OCI-LY1 (cell line): ENCODE measurements around the gene ARHGEF11.

Experiments used
- H2AFZ ChIP-seq: fragments of 200-600 bp; sonication (generic), shearing (Covaris generic); 2 replicates; pipeline ENCODE4 v1.6.0; 2014; ENCODE audit warnings: antibody characterized with exemption, mild to moderate bottlenecking, low read length
- H3F3A ChIP-seq: fragments of 200-600 bp; sonication (generic), shearing (Covaris generic); 2 replicates; pipeline ENCODE4 v1.6.0; 2014; ENCODE audit warnings: mild to moderate bottlenecking, antibody characterized with exemption, low read length, moderate library complexity; ENCODE audit not compliant: insufficient read depth
- H3K27ac ChIP-seq: fragments of 200-600 bp; sonication (generic); 2 replicates; pipeline ENCODE4 v1.5.1; 2014; ENCODE audit warnings: low read length, mixed run types, mild to moderate bottlenecking, low read depth; ENCODE audit not compliant: poor library complexity, severe bottlenecking
- H3K27me3 ChIP-seq: fragments of 200-600 bp; sonication (generic); 2 replicates; pipeline ENCODE4 v1.6.0; 2014; ENCODE audit warnings: antibody characterized with exemption, mild to moderate bottlenecking, low read length, moderate library complexity; ENCODE audit not compliant: insufficient read depth
- H3K36me3 ChIP-seq: fragments of 200-600 bp; sonication (generic); 2 replicates; pipeline ENCODE4 v1.6.1; 2014; ENCODE audit warnings: mild to moderate bottlenecking, antibody characterized with exemption, low read length, moderate library complexity, mixed read lengths; ENCODE audit not compliant: insufficient read depth
- H3K4me1 ChIP-seq: fragments of 200-600 bp; sonication (generic); 2 replicates; pipeline ENCODE4 v1.5.1; 2014; ENCODE audit warnings: mild to moderate bottlenecking, low read length, moderate library complexity; ENCODE audit not compliant: insufficient read depth, severe bottlenecking
- H3K4me2 ChIP-seq: fragments of 200-600 bp; sonication (generic), shearing (Covaris generic); 2 replicates; pipeline ENCODE4 v1.6.1; 2014; ENCODE audit warnings: low read length
- H3K4me3 ChIP-seq: fragments of 200-600 bp; sonication (generic); 2 replicates; pipeline ENCODE4 v1.5.1; 2014; ENCODE audit warnings: low read length, low read depth, mild to moderate bottlenecking, mixed read lengths; ENCODE audit not compliant: poor library complexity, severe bottlenecking
- H3K79me2 ChIP-seq: fragments of 200-600 bp; shearing (Covaris generic); 2 replicates; pipeline ENCODE4 v1.6.1; 2016; ENCODE audit warnings: mixed run types, low read length, mixed read lengths; ENCODE audit not compliant: insufficient read depth
- H3K9ac ChIP-seq: fragments of 200-600 bp; sonication (generic), shearing (Covaris generic); 2 replicates; pipeline ENCODE4 v1.6.1; 2014; ENCODE audit warnings: mild to moderate bottlenecking, low read length, mixed read lengths
- H3K9me2 ChIP-seq: fragments of 200-600 bp; sonication (generic), shearing (Covaris generic); 2 replicates; pipeline ENCODE4 v1.6.1; 2014; ENCODE audit warnings: low read depth, mild to moderate bottlenecking, low read length, mixed read lengths
- H3K9me3 ChIP-seq: fragments of 200-600 bp; shearing (Covaris generic); 2 replicates; pipeline ENCODE4 v1.6.1; 2014; ENCODE audit warnings: low read length, mixed read lengths
- H4K20me1 ChIP-seq: fragments of 200-600 bp; sonication (generic), shearing (Covaris generic); 2 replicates; pipeline ENCODE4 v1.6.0; 2016; ENCODE audit warnings: mild to moderate bottlenecking, low read length; ENCODE audit not compliant: insufficient read depth
- CTCF ChIP-seq: fragments of 200-600 bp; sonication (generic), shearing (Covaris generic); IDR thresholded peaks from 2 replicates; pipeline ENCODE4 v1.5.1; 2017; ENCODE audit warnings: mild to moderate bottlenecking, antibody characterized with exemption, low read length, moderate library complexity, mixed read lengths
- EZH2 ChIP-seq: fragments of 200-600 bp; sonication (generic), shearing (Covaris generic); IDR thresholded peaks from 2 replicates; pipeline ENCODE4 v1.8.0; 2017; ENCODE audit warnings: borderline replicate concordance, mixed run types, mild to moderate bottlenecking, antibody characterized with exemption, low read length, moderate library complexity, mixed read lengths

ARHGEF11 gene

GRCh38 chr1:156969496-156969895 lies 76.0 kb downstream of the ARHGEF11 start:
- Histone ChIP-seq H3K9ac (no peak overlapping the region), H3K27ac (no peak overlapping the region), H3K36me3 (no peaks in the 10 kb centered on the region), H3K79me2 (no peaks in the 10 kb centered on the region), H3K9me2 (no peaks in the 10 kb centered on the region), H3F3A (no peaks in the 10 kb centered on the region), H2AFZ (no peak overlapping the region), H4K20me1 (no peaks in the 10 kb centered on the region), H3K4me1 (no peaks in the 10 kb centered on the region), H3K27me3 (no peaks in the 10 kb centered on the region), H3K4me3 (no peak overlapping the region), H3K9me3 (no peaks in the 10 kb centered on the region), H3K4me2 (no peak overlapping the region)
- TF ChIP-seq CTCF (no peak), EZH2 (no peak)

- Histone ChIP-seq H4K20me1 (no peaks in the 10 kb centered on the region), H3K27ac (no peak overlapping the region), H3K4me2 (no peak overlapping the region), H3K36me3 (no peaks in the 10 kb centered on the region), H3K9ac (no peak overlapping the region), H3F3A (no peaks in the 10 kb centered on the region), H3K79me2 (no peaks in the 10 kb centered on the region), H3K9me2 (no peaks in the 10 kb centered on the region), H3K4me3 (no peak overlapping the region), H3K9me3 (no peaks in the 10 kb centered on the region), H2AFZ (no peak overlapping the region), H3K4me1 (peaks cover 7% of the 10 kb centered on the region), H3K27me3 (0 out of 2 replicates have a peak, but pooled peaks cover 3% of the 10 kb centered on the region)
- TF ChIP-seq CTCF (no peak), EZH2 (no peak)
Measured at GRCh38 chr1:156964441-156964840, 81.1 kb downstream of the ARHGEF11 start.

GRCh38 chr1:156963621-156964020 lies 81.9 kb downstream of the ARHGEF11 start:
- Histone ChIP-seq H3K9me3 (no peaks in the 10 kb centered on the region), H4K20me1 (no peaks in the 10 kb centered on the region), H3K36me3 (no peaks in the 10 kb centered on the region), H3K79me2 (no peaks in the 10 kb centered on the region), H2AFZ (peak overlapping the region; percentile 30; the same call in 1 of the 2 replicates), H3K4me2 (peak overlapping the region; percentile 18; the same call in 1 of the 2 replicates), H3F3A (no peaks in the 10 kb centered on the region), H3K4me1 (peaks cover 7% of the 10 kb centered on the region), H3K9me2 (no peaks in the 10 kb centered on the region), H3K9ac (no peak overlapping the region), H3K27ac (no peak overlapping the region), H3K4me3 (no peak overlapping the region), H3K27me3 (0 out of 2 replicates have a peak, but pooled peaks cover 3% of the 10 kb centered on the region)
- TF ChIP-seq CTCF (no peak), EZH2 (no peak)
